C4-2B (cell line): ENCODE data around the gene KCNQ1.

Source experiments
- CTCF ChIP-seq: fragments of 450-650 bp; conservative IDR thresholded peaks from 2 replicates; pipeline ENCODE4 v1.5.1; 2017; ENCODE audit warnings: mild to moderate bottlenecking
- ZFX ChIP-seq: fragments of 450-650 bp; IDR thresholded peaks from 2 replicates; pipeline ENCODE4 v1.6.1; 2017

DNA sequence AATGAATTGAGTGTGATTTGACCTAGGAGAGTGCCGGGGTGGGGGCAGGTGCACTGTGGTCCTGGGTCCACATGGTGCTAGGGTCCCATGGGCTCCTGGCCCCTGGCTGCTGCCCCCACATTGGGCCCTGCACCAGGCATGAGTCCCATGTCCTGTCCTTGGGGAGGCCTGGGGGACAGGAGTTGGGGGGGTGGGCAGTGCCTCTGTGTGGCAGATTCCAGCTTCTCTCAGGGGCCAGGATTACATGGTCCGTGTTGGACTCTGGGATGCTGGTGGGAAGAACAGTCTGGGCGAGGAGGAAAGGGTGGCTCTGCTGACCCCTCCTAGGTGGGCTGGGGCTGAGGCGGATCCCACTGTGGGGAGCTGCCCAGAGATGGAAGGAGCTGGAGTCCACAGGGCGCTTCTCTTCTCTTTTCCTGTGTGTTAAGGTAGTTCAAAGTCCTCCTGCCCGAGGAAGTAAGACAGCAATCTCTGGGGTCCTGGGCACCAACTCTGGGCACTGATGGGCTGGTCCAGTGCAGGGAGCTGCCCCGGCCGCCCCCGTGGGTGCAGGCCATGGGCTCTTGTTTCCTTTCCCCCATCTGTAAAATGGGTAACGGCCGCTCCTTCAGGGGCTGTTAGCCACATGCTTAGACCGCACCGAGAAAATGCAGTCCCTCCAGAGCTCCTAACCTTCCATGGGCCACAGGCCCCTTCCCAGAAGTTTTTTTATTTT, 19.8 kb downstream of the KCNQ1 start:
- no peak for TF ChIP-seq CTCF
- no peak for TF ChIP-seq ZFX
